NOMO-1 treated with DMSO at 0.1 percent for 48 hours (cell line): Measurements from ENCODE around the gene MYO1E.
"Not testable (repeated sequence)": the region's sequence is repeated elsewhere in the genome, so short reads cannot be mapped to it uniquely, and the experiment has no call there.

Experiments
- DNase-seq: peaks from one replicate; lab custom pipeline; 2025; ENCODE audit not compliant: unreplicated experiment; lab: John Stamatoyannopoulos, UW

The MYO1E gene

DNA sequence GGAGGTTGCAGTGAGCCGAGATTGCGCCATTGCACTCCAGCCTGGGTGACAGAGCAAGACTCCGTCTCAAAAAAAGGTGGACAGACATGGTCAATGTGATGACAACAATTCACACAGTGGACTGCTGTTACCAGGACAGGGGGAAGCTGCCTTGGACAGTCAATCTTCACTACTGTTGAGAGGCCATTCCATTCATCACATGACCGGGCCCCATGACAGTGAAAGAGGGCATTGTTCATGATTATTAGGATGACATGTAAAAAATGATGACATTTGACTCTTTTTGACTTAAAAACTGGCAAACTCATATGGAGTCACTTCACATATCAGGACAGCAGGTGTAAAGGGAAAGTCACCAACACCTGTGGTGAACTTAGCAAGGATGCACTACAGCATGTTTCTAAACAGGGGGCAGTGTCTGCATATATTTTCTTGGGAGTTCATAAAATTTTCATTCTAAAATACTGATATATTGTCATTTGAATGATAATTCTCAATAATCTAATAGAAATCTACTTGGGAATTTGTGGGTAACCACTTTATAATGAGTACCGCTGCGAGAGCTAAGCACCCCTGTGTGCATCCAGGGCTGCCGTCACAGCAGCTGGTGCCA lies 200.3 kb downstream of the MYO1E start:
- DNase-seq: no peak

GRCh38 chr15:59171067-59171397 lies 201.6 kb downstream of the MYO1E start:
- DNase-seq: no peak

DNA sequence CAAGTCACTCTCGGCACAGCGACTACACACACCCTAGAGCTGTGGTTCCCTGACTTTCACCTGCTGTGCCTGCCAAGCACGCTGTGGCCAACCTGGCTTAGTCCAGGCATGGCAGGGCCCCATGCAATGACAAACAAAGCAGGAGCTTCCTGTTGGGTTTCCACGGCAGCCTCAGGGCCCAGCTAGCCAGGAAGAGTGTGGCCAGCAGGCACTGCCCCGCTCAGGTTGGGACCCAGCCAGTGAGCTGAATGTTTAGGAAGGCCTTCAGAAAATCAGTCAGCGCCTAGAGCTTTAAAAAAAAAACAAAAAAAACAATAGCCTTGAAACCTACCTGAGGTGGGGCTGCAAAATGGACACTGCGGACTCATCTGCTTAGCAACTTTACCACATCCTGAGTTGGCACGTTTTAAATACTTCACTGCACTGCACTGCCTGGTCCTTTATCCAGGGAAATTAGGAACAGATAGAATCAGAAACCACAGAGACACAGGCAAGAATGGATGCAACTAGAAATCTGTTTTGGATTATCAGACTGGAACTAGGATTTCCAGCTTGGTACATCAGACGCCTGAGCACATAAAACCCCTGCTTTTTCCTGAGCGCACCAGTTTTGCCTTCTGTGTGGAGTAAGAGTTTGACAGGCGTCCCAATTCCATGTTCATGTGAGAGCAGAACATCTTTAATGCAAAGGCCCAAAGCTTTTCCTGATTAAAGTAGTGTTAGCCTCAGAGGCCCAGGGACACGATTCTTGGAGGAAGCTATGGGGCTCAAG lies 202.2 kb downstream of the MYO1E start:
- no peak for DNase-seq

DNA sequence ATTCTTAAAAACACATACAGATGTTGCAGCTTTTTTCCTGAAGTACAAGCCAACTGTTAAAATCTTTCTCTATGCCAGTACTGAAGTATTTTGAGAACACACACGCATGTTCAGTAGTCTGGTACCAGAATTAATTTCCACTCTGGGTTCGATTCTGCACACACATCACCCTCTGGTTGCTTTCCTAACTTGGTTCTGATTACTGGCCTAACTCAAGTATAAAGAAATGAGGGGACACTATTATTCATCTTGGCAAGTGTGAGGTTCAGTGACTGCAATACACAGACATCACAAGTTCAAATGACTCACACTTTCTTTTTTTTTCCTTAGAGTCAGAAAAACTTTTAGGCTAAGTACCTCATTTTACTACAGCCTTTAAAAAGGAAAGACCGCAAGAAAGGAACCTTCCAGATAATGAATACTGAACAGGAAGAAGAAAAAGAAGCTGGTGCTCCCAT lies 203.4 kb downstream of the MYO1E start:
- DNase-seq: peak; percentile 79

GRCh38 chr15:59168536-59168935 lies 204.1 kb downstream of the MYO1E start:
- no peak for DNase-seq

DNA sequence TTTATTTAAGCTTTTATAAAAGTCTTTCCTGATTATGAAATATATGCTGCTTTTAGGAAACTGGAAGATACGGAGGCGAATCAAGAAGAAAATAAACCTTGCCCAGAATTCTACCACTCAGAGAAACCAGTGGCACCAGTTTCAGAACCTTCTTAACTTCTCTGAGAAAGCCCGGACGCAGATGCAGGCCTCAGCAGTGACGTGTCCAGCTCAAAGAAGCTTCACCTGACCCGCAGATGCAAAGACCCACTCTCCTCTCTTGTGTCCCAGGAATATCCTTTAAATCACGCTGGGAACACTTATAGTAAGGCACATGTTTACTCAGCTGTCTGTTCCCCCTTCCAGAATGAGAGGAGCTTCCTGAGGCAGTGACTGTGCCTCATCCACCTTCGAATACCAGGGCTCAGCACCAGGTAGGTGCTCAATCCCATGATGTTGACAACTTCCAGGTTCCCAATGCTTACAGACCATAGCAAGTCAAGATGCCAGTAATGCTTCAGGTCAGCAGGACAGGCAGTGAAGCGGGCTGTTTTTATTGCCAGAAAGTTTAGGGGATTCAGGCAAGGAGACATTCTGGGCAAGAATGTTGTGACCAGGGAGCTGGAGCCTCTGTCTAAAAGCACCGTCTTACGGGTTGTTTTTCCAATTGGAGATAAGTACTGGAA lies 205.9 kb downstream of the MYO1E start:
- DNase-seq: no peak

DNA sequence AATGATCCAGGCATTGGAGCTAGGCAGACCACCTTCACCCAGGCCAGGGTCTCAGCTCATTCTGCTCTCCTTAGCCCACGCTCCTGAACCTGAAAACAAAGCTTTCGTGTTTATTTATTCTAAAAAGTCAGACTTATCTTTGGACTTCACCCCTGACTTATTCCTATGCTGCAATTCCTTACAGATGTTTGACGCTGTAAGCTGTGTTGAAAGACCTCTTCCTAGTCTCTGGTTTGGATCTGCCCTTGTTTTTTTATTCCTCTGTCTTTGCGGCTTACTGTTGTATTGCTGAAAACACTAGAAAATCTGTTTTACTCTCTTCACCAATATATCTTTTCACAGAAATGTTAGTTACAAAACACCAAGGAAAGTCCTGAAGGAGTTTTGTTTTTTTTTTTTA lies 206.5 kb downstream of the MYO1E start:
- DNase-seq: no peak

- DNase-seq: peak; percentile 82
Observed at GRCh38 chr15:59165726-59166125, 206.9 kb downstream of the MYO1E start.

DNA sequence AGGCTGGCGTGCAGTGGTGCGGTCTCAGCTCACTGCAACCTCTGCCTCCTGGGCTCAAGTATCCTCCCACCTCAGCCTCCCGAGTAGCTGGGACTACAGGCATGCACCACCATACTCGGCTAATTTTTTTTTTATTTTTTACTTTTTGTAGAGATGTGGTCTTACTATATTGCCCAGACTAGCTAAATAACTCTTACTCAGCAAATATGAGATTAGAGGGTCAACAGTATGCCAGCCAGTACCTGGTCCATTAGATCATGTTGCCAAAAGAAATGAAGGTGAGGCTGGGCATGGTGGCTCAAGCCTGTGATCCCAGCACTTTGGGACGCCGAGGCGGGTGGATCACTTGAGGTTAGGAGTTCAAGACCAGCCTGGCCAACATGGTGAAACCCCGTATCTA lies 210.6 kb downstream of the MYO1E start:
- DNase-seq: not testable (repeated sequence)

- no peak for DNase-seq
Observed at GRCh38 chr15:59160880-59161593, 211.6 kb downstream of the MYO1E start.

- peak; percentile 35 for DNase-seq
Observed at GRCh38 chr15:59159210-59159609, 213.5 kb downstream of the MYO1E start.

DNA sequence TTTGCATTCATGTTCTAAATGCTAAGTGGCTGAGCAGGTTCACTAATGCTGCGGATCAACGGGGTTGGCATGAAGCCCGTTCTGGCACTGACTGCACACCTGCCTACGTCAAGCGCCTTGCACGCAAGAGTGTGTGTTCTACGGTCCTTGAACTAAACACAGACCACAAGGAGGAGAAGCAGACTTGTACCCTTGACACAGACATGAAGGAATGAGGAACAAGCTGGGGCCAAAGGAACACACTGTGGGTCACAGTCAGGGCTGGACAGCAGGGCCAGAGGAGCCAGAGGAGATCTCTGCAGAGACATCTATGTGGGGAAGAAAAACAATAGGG lies 214.0 kb downstream of the MYO1E start:
- peak; percentile 35 for DNase-seq

DNA sequence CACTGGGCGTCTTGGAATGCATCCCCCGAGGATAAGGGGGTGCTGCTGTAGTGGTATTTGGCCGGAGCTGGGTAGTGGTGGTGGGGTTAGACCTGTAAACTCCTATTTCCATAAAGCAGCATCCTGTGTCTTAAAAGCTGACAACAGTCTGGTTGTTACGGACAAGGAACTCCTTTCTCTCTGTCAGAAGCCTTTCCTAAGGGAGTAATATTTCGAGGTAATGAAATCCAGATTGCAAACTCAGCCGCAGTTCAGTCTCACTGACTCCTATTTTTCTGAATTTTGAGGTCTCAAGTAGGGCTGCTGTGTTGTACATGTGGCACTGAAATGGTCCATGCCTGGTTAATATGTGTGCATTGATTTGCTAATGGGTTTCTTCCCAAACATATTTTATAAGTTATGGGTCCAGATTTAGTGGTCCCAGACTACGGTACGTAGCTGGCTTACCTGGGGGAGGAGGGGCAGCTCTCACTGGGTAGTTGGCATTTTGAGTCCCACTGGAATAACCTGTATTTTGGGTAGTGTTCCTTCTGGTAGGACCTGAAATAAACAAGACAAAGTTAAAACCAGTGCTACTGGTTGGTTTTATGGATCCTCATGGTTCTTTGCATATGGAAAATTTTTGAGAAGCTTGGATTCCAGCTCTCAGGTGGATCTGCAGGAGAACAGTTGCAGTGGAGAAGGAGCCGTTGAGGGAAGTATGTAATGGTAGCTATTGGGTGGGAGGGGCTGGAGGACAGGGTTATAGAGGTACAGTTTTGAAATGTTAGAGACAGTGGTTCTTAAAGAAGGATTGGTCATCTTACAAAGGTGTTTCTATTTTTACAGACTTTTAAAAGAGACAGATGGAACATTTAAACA lies 214.6 kb downstream of the MYO1E start:
- DNase-seq: no peak

DNA sequence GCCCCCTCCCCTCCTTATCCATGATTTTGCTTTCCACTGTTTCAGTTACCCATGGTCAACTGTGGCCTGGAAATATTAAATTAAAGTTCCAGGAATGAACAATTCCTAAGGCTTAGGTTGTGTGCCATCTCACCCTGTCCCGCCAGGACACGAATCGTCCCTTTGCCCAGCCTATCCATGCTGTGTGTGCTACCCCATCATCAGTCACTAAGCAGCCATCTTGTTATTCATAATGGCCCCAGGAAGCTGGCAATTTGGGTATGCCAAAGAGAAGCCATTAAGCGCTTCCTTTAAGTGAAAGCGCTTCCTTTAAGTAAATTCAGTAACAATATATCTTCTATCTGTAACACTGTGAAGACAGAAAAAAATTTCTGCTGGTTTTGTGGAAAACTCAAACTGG lies 215.3 kb downstream of the MYO1E start:
- DNase-seq: no peak

- DNase-seq: no peak
Observed at GRCh38 chr15:59155431-59155830, 217.2 kb downstream of the MYO1E start.

GRCh38 chr15:59154243-59154642 lies 218.4 kb downstream of the MYO1E start:
- DNase-seq: no peak

GRCh38 chr15:59153466-59153865 lies 219.2 kb downstream of the MYO1E start:
- DNase-seq: no peak

DNA sequence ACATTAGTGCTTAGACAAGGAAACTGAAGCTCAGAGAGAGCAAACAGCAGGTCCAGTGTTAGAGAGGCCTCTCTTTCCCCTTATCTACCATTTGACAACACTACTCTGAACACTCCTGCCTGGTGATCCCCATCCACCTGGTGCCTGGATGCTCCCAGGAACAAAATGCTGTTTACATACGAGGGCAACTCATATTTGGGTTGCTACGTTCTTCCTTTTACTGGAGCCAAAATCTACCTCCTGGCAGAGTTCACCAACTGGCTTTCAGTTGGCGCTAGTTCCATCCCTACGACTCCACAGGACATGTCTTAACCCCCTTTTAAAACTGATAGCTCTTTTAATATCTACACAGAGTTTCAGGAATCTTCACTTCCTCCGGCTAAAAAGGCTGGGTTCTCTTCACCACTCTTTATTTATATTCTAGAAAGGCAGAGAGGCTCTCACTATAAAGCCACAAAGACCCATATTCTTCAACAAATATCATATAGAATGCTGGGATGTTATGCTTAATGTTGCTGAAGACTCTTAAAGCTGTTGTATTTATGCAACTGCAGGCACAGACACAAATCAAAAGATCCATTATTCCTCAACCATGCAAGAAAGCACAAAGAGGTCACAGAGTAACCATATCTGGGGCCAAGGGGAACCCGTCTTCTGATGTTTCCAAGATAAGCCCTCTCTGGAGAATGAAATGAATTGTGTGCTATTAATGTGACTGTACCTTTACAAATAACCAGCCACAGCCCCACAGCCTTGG lies 219.8 kb downstream of the MYO1E start:
- DNase-seq: no peak

- DNase-seq: no peak
Observed at GRCh38 chr15:59150185-59150584, 222.5 kb downstream of the MYO1E start.

DNA sequence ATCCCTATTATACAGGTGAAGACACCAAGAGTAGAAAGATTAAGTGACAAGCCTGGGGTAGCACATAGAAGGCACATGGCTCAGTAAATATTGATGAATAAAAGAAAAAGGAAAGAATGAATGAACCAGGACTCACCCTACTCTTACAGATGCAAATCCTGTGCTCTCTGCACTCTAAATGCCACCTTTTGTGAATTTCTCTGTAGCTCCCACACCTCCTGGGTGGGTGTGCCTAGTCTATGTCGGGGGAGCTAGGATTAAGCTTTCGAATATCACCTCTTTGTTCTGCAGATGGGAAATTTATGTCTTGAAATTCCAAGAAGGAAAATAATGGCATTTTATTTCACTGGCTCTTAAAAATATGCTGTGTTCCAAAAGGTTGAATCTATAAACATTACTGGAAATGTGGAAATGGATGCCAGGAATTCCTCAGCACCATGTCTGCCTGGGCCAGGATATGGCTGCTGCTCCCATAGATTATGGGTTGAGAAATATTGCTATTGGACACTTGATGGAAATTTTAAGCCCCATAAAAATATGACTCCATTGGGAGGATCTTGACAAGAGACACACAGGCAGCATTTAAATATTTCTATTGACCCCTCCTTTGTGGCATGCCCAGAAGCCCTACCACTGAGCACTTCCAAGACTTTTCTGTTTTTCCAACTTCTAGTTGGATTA lies 224.4 kb downstream of the MYO1E start:
- no peak for DNase-seq
